Osteoblast (primary cell): Measurements from ENCODE around the gene AADAT. TPM values are rescaled to one million over a fixed set of nuclear protein-coding genes. Genes with fewer than 3 reads are reported as not detected.
A peak's percentile ranks its signal among the peaks of the same experiment; 100 is the strongest.
"Not testable (repeated sequence)": the region's sequence is repeated elsewhere in the genome, so short reads cannot be mapped to it uniquely, and the experiment has no call there.

Experiments used
- DNase-seq: peaks from one replicate; pipeline ENCODE4 v3.0.0; 2011; ENCODE audit warnings: low spot score, mixed read lengths; ENCODE audit not compliant: insufficient read length; ENCODE audit errors: missing footprints
- H2AFZ ChIP-seq: 2 replicates; pipeline ENCODE4 v1.6.0; 2011; ENCODE audit warnings: mild to moderate bottlenecking, low read length
- H3K27ac ChIP-seq: 2 replicates; pipeline ENCODE4 v1.5.1; 2011; ENCODE audit warnings: mild to moderate bottlenecking, low read depth, low read length, moderate library complexity
- H3K27me3 ChIP-seq: 2 replicates; pipeline ENCODE4 v1.6.0; 2012; ENCODE audit warnings: mild to moderate bottlenecking, control low read depth, inconsistent platforms, low read length, moderate library complexity; ENCODE audit not compliant: insufficient read depth
- H3K36me3 ChIP-seq: 2 replicates; pipeline ENCODE4 v1.5.1; 2011; ENCODE audit warnings: mild to moderate bottlenecking, low read length, control low read depth, moderate library complexity; ENCODE audit not compliant: insufficient read depth
- H3K4me1 ChIP-seq: 2 replicates; pipeline ENCODE4 v1.5.1; 2011; ENCODE audit warnings: mild to moderate bottlenecking, low read length, control low read depth, moderate library complexity; ENCODE audit not compliant: insufficient read depth
- H3K4me2 ChIP-seq: 2 replicates; pipeline ENCODE4 v1.6.0; 2011; ENCODE audit warnings: mild to moderate bottlenecking, low read length; ENCODE audit not compliant: insufficient read depth
- H3K4me3 ChIP-seq: fragments of 200-600 bp; sonication (generic); 3 replicates; pipeline ENCODE4 v1.5.1; 2012; ENCODE audit warnings: mild to moderate bottlenecking, low read length, inconsistent platforms; ENCODE audit not compliant: insufficient read depth
- H3K79me2 ChIP-seq: 2 replicates; pipeline ENCODE4 v1.6.0; 2012; ENCODE audit warnings: mild to moderate bottlenecking, low read length, control low read depth, inconsistent platforms; ENCODE audit not compliant: insufficient read depth
- H3K9me3 ChIP-seq: 2 replicates; pipeline ENCODE4 v1.5.1; 2011; ENCODE audit warnings: low read depth, low read length, control low read depth
- H4K20me1 ChIP-seq: 2 replicates; pipeline ENCODE4 v1.6.0; 2012; ENCODE audit warnings: mild to moderate bottlenecking, low read length, control low read depth; ENCODE audit not compliant: insufficient read depth
- total RNA-seq: library from RNA; depleted of rRNA; stranded (reverse); fragments of >200 nt; gene quantifications from 2 replicates; pipeline ENCODE4 v1.2.3, GENCODE V29; 2012
- TF ChIP-seq, protein P1 (sequence below): IDR thresholded peaks from 2 replicates; pipeline ENCODE4 v1.5.1; 2011; ENCODE audit warnings: mild to moderate bottlenecking, low read depth, low read length, moderate library complexity; ENCODE audit errors: extremely low read depth

Gene AADAT
- total RNA-seq, 1 donor, result 4.0 TPM

- Histone ChIP-seq H3K27ac (no peak overlapping the region), H3K4me3 (no peak overlapping the region), H3K79me2 (no peaks in the 10 kb centered on the region), H3K27me3 (no peaks in the 10 kb centered on the region), H3K9me3 (no peaks in the 10 kb centered on the region), H4K20me1 (no peaks in the 10 kb centered on the region), H3K36me3 (no peaks in the 10 kb centered on the region), H3K4me2 (no peak overlapping the region), H3K4me1 (no peaks in the 10 kb centered on the region), H2AFZ (no peak overlapping the region)
- TF ChIP-seq, protein P1, sequence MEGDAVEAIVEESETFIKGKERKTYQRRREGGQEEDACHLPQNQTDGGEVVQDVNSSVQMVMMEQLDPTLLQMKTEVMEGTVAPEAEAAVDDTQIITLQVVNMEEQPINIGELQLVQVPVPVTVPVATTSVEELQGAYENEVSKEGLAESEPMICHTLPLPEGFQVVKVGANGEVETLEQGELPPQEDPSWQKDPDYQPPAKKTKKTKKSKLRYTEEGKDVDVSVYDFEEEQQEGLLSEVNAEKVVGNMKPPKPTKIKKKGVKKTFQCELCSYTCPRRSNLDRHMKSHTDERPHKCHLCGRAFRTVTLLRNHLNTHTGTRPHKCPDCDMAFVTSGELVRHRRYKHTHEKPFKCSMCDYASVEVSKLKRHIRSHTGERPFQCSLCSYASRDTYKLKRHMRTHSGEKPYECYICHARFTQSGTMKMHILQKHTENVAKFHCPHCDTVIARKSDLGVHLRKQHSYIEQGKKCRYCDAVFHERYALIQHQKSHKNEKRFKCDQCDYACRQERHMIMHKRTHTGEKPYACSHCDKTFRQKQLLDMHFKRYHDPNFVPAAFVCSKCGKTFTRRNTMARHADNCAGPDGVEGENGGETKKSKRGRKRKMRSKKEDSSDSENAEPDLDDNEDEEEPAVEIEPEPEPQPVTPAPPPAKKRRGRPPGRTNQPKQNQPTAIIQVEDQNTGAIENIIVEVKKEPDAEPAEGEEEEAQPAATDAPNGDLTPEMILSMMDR, result peak; percentile 86
- peak; percentile 75 for DNase-seq
Observed at GRCh38 chr4:170047771-170048354, 41.9 kb downstream of the AADAT start.

DNA sequence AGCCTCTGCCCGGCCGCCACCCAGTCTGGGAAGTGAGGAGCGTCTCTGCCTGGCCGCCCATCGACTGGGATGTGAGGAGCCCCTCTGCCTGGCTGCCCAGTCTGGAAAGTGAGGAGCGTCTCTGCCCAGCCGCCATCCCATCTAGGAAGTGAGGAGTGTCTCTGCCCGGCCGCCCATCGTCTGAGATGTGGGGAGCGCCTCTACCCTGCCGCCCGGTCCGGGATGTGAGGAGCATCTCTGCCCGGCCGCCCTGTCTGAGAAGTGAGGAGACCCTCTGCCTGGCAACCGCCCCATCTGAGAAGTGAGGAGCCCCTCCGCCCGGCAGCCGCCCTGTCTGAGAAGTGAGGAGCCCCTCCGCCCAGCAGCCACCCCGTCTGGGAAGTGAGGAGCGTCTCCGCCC, 43.6 kb downstream of the AADAT start:
- DNase-seq, H3K4me3 ChIP-seq, H2AFZ ChIP-seq, H3K36me3 ChIP-seq, H3K27ac ChIP-seq, H3K79me2 ChIP-seq, H4K20me1 ChIP-seq, H3K9me3 ChIP-seq, H3K4me2 ChIP-seq, H3K27me3 ChIP-seq, H3K4me1 ChIP-seq: not testable (repeated sequence)

- Histone ChIP-seq H3K27me3 (no peaks in the 10 kb centered on the region), H3K4me3 (no peak overlapping the region), H2AFZ (no peak overlapping the region), H3K4me2 (no peak overlapping the region), H3K4me1 (no peaks in the 10 kb centered on the region), H4K20me1 (no peaks in the 10 kb centered on the region), H3K9me3 (no peaks in the 10 kb centered on the region), H3K79me2 (no peaks in the 10 kb centered on the region), H3K27ac (no peak overlapping the region), H3K36me3 (no peaks in the 10 kb centered on the region)
- TF ChIP-seq, protein P1, result no peak
- no peak for DNase-seq
Observed at GRCh38 chr4:170040031-170040680, 49.6 kb downstream of the AADAT start.

DNA sequence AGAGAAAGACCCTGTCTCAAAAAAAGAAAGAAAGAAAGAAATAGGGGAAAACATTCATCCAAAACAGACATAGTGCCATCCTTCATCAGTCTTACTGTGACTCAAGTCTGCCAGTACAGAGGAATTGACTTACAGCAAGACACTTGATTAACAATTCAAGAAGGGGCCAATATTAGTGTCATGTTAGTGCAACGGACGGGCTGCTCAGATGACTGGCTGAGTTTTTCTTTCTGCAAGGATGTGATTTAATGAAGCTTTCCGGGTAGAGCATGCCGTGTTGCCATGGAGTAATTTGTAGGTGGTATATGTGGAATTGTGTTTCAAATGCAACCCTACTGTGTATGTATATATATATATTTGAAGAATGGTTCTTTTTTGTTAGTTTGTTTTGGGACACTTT, 51.0 kb downstream of the AADAT start:
- H3K4me3 ChIP-seq, result no peak overlapping the region
- H4K20me1 ChIP-seq, result no peaks in the 10 kb centered on the region
- no peak overlapping the region for H3K27ac ChIP-seq
- H3K36me3 ChIP-seq, result no peaks in the 10 kb centered on the region
- no peaks in the 10 kb centered on the region for H3K4me1 ChIP-seq
- DNase-seq, result no peak
- H2AFZ ChIP-seq, result no peak overlapping the region
- H3K27me3 ChIP-seq, result no peaks in the 10 kb centered on the region
- TF ChIP-seq, protein P1, result no peak
- H3K4me2 ChIP-seq, result no peak overlapping the region
- no peaks in the 10 kb centered on the region for H3K79me2 ChIP-seq
- H3K9me3 ChIP-seq, result no peaks in the 10 kb centered on the region
